Pancreas (tissue), 10 donors: ENCODE data around the gene S100A8. TPM values are rescaled to one million over a fixed set of nuclear protein-coding genes. Genes with fewer than 3 reads are reported as not detected.

ENCODE experiments used
- ATAC-seq, 4 donors: fragments of 200-7000 bp; cut with Tn5 transposase; one replicate each; pipeline versions ENCODE4 v1.8.0 to v1.9.1; 2020; ENCODE audit warnings: mild to moderate bottlenecking in 4 of 4, moderate library complexity in 4 of 4
- DNase-seq, 6 donors: peaks; one replicate each; pipeline ENCODE4 v3.0.0-alpha.2; 2020
- FAIRE-seq: peaks from 2 replicates; lab custom pipeline; 2012; peaks lifted over from hg19 to GRCh38; lab: Jason Lieb, UNC
- H3K27ac ChIP-seq, 4 donors: fragments of 200-600 bp; sonication (generic); 1 replicate in 3 of 4; 2 replicates in 1 of 4; pipeline versions ENCODE4 v1.5.0 to v1.8.0; 2020
- H3K27me3 ChIP-seq, 4 donors: fragments of 200-600 bp; one replicate each; pipeline ENCODE4 v1.8.0; 2021
- H3K36me3 ChIP-seq, 3 donors: fragments of 200-600 bp; sonication (generic) in 1 of 3; one replicate each; pipeline versions ENCODE4 v1.5.0 to v1.8.0; 2020 to 2021
- H3K4me1 ChIP-seq, 3 donors: fragments of 200-600 bp; one replicate each; pipeline ENCODE4 v1.8.0; 2021
- H3K4me3 ChIP-seq, 4 donors: fragments of 200-600 bp; sonication (generic) in 2 of 4; one replicate each; pipeline versions ENCODE4 v1.5.0 to v1.8.0; 2020 to 2021
- H3K9me3 ChIP-seq, 4 donors: fragments of 200-600 bp; one replicate each; pipeline ENCODE4 v1.8.0; 2021
- WGBS, 2 donors: extraction: QIAGEN DNeasy Blood & Tissue Kit; methylation state at CpG; one replicate each; pipeline ENCODE4 v1.1.7; 2013; 5-methylcytosine and 5-hydroxymethylcytosine counted together
- intact Hi-C, 3 donors: fragments of 100-400 bp; cut with DNase I; formaldehyde crosslinking; loops; one replicate each; pipeline versions ENCODE4 v1.11.1 to v1.14.2; 2022
- polyA plus RNA-seq, 2 donors: library from polyadenylated mRNA; stranded (reverse); fragments of 200-250 nt; gene quantifications; one replicate each; pipeline ENCODE4 v1.2.3, GENCODE V29; 2013
- total RNA-seq, 6 donors: library from RNA; stranded (reverse); fragmentation: NEBNext Ultra II Directional in 4 of 6; extraction: Animal tissue kit (Norgen Biotek cat#: 25700) in 4 of 6; gene quantifications; one replicate each; pipeline versions ENCODE4 v1.2.1 to v1.2.4, GENCODE V29; 2021 to 2023
- TF ChIP-seq, protein P1 (sequence below), 4 donors: fragments of 200-600 bp; sonication (generic) in 3 of 4; IDR thresholded peaks; one replicate each; pipeline versions ENCODE4 v1.5.0 to v1.8.0; 2021; ENCODE audit warnings: antibody characterized with exemption in 4 of 4
- donor health status: healthy with polysubstance abuse.
- donor health status: DM: no; HTN: no; CAD: no; lungs with moderate emphysema.
- donor health status: DM: no; HTN: no; CAD: no.
- donor health status: control.
- donor health status: control.
- donor health status: Bipolar disorder and iron deficiency.
- donor health status: DM: yes; HTN: yes; CAD: no.
- donor health status: DM: no; HTN: no; CAD: no.
- donor health status: DM: no; HTN: no; CAD: no.
- donor health status: DM: yes; HTN: yes; CAD: no.

S100A8 gene
- total and polyA plus RNA-seq, 8 donors = 2.0 to 41.9 (median 19.7) TPM

DNA sequence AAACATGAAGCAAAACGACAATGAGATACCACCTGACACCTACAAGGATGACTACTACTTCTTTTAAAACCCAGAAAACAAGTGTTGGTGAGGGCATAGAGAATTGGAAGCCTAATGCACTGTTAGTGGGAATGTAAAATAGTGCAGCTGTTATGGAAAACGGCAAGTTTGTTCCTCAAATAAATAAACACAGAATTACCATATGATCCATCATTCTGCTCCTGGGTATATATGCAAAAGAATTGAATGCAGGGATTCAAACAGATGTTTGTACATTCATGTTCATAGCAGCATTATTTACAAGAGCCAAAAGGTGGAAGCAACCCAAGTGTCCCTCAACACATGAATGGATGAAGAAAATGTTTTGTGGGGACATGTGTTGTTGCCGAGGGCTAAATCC, 1.4 kb upstream of the S100A8 start:
- DNase-seq (no peak), FAIRE-seq (no peak), ATAC-seq (no peak)
- no peaks in the 10 kb centered on the region for H3K27me3 ChIP-seq
- no peaks in the 10 kb centered on the region for H3K4me1 ChIP-seq
- H3K9me3 ChIP-seq = no peaks in the 10 kb centered on the region
- intact Hi-C loops = no loop called here
- TF ChIP-seq, protein P1, sequence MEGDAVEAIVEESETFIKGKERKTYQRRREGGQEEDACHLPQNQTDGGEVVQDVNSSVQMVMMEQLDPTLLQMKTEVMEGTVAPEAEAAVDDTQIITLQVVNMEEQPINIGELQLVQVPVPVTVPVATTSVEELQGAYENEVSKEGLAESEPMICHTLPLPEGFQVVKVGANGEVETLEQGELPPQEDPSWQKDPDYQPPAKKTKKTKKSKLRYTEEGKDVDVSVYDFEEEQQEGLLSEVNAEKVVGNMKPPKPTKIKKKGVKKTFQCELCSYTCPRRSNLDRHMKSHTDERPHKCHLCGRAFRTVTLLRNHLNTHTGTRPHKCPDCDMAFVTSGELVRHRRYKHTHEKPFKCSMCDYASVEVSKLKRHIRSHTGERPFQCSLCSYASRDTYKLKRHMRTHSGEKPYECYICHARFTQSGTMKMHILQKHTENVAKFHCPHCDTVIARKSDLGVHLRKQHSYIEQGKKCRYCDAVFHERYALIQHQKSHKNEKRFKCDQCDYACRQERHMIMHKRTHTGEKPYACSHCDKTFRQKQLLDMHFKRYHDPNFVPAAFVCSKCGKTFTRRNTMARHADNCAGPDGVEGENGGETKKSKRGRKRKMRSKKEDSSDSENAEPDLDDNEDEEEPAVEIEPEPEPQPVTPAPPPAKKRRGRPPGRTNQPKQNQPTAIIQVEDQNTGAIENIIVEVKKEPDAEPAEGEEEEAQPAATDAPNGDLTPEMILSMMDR (IDR thresholded peaks at IDR 0.05) = no peak
- H3K27ac ChIP-seq = no peak overlapping the region
- WGBS, 2 donors = 32 to 34% methylated on average over 3 of the region's 3 CpGs
- H3K36me3 ChIP-seq = no peaks in the 10 kb centered on the region
- H3K4me3 ChIP-seq = no peak overlapping the region

DNA sequence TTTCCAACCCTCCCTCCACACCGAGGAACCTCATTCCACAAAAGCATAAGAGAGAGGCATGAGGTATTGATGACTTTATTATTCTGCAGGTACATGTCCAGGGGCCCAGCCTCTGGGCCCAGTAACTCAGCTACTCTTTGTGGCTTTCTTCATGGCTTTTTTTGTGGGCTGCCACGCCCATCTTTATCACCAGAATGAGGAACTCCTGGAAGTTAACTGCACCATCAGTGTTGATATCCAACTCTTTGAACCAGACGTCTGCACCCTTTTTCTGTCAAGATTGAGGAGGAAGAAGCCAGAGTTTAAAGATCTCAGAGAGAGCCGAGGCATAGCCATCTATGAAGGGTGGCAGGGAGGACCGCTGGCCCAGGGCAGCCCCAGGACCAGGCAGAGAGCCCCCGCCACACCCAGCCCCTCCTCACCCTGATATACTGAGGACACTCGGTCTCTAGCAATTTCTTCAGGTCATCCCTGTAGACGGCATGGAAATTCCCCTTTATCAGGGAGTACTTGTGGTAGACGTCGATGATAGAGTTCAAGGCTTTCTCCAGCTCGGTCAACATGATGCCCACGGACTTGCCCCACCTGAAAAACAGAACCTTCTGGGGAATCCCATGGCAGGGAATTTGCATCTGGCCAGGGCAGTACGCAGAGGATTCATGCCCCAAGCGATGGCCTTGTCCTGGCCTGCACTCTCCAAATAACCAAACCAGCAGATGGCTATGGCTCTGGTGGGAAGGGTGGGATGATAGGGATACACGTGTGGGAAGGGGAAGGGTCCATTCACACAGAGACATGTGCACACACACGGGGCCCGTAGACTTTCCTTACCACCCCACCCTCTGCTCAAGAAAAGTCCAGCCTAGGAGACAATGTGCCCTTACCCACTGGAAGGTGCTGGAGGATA, 647 bp downstream of the S100A8 start:
- Histone ChIP-seq H3K27me3 (no peaks in the 10 kb centered on the region), H3K4me1 (no peaks in the 10 kb centered on the region), H3K9me3 (no peaks in the 10 kb centered on the region), H3K27ac (no peak overlapping the region), H3K36me3 (no peaks in the 10 kb centered on the region), H3K4me3 (no peak overlapping the region)
- WGBS, 2 donors = 49 to 58% methylated on average over 17 of the region's 17 CpGs
- intact Hi-C loops = no loop called here
- DNase-seq = no peak
- no peak for FAIRE-seq
- ATAC-seq = no peak
- TF ChIP-seq, protein P1 (IDR thresholded peaks at IDR 0.05) = no peak

GRCh38 chr1:153389401-153389800, 1.5 kb downstream of the S100A8 start:
- Histone ChIP-seq H3K36me3 (no peaks in the 10 kb centered on the region), H3K4me3 (no peak overlapping the region), H3K4me1 (no peaks in the 10 kb centered on the region), H3K27me3 (no peaks in the 10 kb centered on the region), H3K9me3 (no peaks in the 10 kb centered on the region), H3K27ac (no peak overlapping the region)
- WGBS, 2 donors = 67 to 69% methylated on average over 1 of the region's 1 CpG
- ATAC-seq (no peak), DNase-seq (no peak), FAIRE-seq (no peak)
- TF ChIP-seq, protein P1 (IDR thresholded peaks at IDR 0.05) = no peak
- intact Hi-C loops = no loop called here

DNA sequence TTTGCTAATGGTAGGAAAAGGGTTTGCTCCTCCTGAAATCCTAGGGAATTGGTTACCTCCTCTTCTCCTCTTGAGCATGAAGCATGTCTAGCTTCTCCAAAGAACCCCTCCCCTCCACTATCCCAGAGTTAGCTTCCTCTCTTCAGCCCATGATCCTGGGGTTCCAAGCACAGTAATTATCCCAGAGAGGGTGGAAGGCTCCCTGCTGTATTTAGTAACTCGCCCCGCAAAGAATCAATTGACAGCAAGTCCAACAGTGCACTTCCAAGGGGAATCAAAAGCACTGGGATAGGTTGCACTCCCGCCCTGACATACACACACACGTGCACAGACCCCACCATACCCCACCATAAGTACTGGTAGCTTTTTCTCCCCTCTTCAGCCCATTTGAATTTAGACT, 3.1 kb downstream of the S100A8 start:
- Histone ChIP-seq H3K4me3 (no peak overlapping the region), H3K4me1 (no peaks in the 10 kb centered on the region), H3K9me3 (no peaks in the 10 kb centered on the region), H3K36me3 (no peaks in the 10 kb centered on the region), H3K27me3 (no peaks in the 10 kb centered on the region), H3K27ac (no peak overlapping the region)
- FAIRE-seq (no peak), DNase-seq (no peak), ATAC-seq (no peak)
- TF ChIP-seq, protein P1 (IDR thresholded peaks at IDR 0.05) = no peak
- 56 to 65% methylated on average over 4 of the region's 4 CpGs for WGBS, 2 donors
- intact Hi-C loops = no loop called here

DNA sequence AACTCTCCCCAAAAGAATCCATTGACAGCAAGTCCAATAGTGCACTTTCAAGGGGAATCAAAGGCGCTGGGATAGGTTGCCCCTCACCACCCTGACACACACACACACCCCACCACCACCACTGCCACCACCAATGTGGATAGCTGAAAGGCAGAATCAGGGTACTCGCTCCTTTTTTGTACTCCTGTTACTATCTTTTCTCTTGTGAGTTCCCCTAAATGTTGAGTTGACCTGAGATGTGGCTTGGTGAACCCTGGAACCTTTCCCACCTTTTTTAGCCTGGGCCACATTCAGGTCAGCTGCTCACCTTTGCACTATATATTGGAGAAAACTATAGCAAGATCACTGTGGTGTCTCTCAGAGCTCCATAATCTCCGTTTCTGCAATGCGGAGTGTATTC, 3.9 kb downstream of the S100A8 start:
- H3K36me3 ChIP-seq = no peaks in the 10 kb centered on the region
- ATAC-seq (no peak), DNase-seq (no peak), FAIRE-seq (no peak)
- 65 to 70% methylated on average over 4 of the region's 4 CpGs for WGBS, 2 donors
- H3K4me3 ChIP-seq = no peak overlapping the region
- intact Hi-C loops = no loop called here
- TF ChIP-seq, protein P1 (IDR thresholded peaks at IDR 0.05) = no peak
- no peaks in the 10 kb centered on the region for H3K27me3 ChIP-seq
- no peaks in the 10 kb centered on the region for H3K9me3 ChIP-seq
- H3K4me1 ChIP-seq = no peaks in the 10 kb centered on the region
- H3K27ac ChIP-seq = no peak overlapping the region
